ENCODE measurements around the gene TTC7B.

The TTC7B gene

GRCh38 chr14:90546767-90547166 lies 269.5 kb downstream of the TTC7B start:
- no peak overlapping the region for H3K4me3 ChIP-seq (ENCODE audit: control insufficient read depth, low read depth, low read length)
- TF ChIP-seq CTCF (conservative IDR thresholded peaks at IDR 0.05; ENCODE audit: control insufficient read depth, insufficient read depth, low read depth, low read length): no peak
- DNase-seq (ENCODE audit: low read depth): no peak

GRCh38 chr14:90545966-90546751 lies 270.1 kb downstream of the TTC7B start:
- no peak for DNase-seq (ENCODE audit: low read depth)

DNA sequence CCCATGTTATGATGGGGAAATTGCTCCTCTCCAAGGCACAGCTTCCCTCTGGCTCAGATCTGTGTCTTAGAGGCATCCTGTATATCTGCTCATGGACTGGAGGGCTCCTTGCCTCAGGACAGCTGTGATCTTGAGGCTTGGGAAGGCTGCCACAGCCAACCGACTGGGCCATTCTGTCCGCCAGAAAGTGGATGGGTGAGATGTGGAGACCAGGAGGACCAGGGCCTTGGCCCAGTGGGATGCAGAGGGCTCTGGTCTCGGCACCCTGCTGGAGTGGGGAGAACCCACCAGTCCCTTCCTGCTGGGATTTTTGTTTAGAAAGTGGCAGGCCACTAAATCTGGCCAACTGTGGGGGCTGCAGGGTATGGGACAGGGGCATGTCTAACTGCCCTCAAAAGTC lies 270.8 kb downstream of the TTC7B start:
- no peak overlapping the region for H3K4me3 ChIP-seq (ENCODE audit: control insufficient read depth, low read depth, low read length)
- no peak for TF ChIP-seq CTCF (conservative IDR thresholded peaks at IDR 0.05; ENCODE audit: control insufficient read depth, insufficient read depth, low read depth, low read length)
- DNase-seq (ENCODE audit: low read depth): no peak

More at GRCh38 chr14:90545966-90546751, 270.1 kb downstream of the TTC7B start:
- H3K4me3 ChIP-seq (ENCODE audit: control insufficient read depth, low read depth, low read length): no peak overlapping the region
- no peak for TF ChIP-seq CTCF (conservative IDR thresholded peaks at IDR 0.05; ENCODE audit: control insufficient read depth, insufficient read depth, low read depth, low read length)

- no peak for TF ChIP-seq CTCF (conservative IDR thresholded peaks at IDR 0.05; ENCODE audit: control insufficient read depth, insufficient read depth, low read depth, low read length)
- no peak overlapping the region for H3K4me3 ChIP-seq (ENCODE audit: control insufficient read depth, low read depth, low read length)
Observed at GRCh38 chr14:90544971-90545370, 271.3 kb downstream of the TTC7B start.

DNA sequence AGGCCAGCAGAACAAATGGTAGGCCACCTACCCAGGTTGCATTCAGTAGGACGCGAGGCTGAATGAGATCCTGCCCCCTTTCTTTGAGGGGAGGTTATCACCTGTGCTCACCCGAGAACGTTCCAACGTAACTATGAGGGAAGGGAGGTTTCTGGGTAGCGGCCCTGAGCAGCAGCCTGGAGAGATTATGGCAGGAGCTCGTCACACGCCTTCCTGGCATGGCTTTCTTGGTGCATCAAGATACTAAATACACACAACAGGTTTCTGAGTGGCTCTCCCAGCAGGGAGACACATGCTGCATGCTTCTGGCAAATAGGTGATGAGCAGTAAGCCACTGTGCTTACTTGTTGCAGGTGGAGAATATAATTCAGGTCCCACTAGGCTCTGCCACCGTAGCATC lies 271.7 kb downstream of the TTC7B start:
- H3K4me3 ChIP-seq (ENCODE audit: control insufficient read depth, low read depth, low read length): no peak overlapping the region
- no peak for DNase-seq (ENCODE audit: low read depth)
- no peak for TF ChIP-seq CTCF (conservative IDR thresholded peaks at IDR 0.05; ENCODE audit: control insufficient read depth, insufficient read depth, low read depth, low read length)

More at GRCh38 chr14:90544971-90545370, 271.3 kb downstream of the TTC7B start:
- DNase-seq (ENCODE audit: low read depth): no peak

DNA sequence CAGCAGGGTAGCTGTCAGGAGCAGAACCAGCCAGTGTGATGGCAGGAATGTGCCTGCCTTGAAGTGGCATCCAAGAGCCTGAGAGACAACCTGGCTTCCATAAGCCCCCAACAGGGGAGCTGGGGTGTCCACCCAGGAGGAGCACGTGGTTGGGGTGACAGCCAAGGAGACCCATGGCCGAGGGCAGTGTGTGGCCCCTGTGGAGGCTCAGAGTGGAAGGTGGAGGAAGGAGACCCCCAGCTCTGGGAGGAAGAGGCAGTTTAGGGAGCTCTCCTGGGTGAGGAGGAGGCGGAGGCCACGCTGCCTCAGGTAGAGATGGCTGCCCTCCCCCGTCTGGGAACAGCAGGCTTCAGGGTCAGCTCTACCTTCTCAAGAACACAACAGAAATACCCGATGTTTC lies 272.4 kb downstream of the TTC7B start:
- no peak overlapping the region for H3K4me3 ChIP-seq (ENCODE audit: control insufficient read depth, low read depth, low read length)
- no peak for TF ChIP-seq CTCF (conservative IDR thresholded peaks at IDR 0.05; ENCODE audit: control insufficient read depth, insufficient read depth, low read depth, low read length)
- DNase-seq (ENCODE audit: low read depth): no peak
